SK-N-DZ (cell line): ENCODE data around the gene LMCD1.

Source experiments
- DNase-seq: peaks from one replicate; pipeline ENCODE4 v3.0.0-alpha.2; 2015; ENCODE audit warnings: low spot score

LMCD1 gene

DNA sequence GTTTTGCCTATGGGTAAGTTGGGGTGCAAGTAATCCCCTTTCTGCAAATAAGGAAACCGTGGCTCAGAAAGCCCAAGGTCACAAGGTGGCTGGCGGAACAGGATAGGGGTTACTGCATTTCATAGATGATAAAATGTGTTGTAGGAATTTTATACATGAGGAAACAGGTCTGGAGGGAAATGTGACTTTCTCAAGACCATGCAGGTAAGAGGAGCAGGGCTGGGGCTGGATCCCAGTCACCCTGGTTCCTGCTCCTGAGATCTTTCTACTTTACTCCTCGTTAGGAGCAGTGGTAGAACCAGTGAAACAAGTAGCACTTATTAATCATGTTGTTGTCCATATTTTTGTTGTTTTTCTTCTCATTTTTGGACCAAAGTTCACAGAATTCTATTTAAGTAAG, 79.8 kb downstream of the LMCD1 start:
- DNase-seq, result no peak

DNA sequence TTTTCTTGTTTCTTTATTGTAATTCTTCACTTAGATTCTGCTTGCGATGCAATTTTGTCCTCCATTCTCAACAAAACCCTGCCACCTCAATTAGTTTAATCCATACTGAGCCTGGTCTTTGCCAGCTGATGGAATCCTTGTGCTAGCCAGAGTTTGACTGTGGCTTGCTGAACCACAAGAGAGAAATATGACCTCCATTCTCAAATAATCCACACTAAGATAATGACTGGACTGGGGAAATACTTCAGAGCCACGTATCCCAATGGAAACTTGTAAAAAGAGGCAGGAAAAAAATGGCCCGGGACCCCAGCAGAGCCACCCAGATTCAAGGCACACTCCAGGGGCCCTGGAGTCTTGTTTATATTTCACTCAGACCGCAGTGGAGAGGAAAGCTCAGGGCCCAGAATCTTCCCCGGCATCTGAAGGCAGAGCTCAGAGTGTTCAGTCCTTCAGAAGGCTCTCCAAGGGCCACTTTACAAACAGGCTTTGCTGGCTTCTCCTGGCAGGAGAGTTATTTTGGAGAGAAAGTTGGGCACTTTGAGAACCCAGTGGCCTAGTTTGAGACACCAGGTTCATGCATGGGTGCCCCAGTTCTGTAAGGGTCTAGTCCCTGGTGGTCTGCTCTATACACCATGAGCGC, 80.3 kb downstream of the LMCD1 start:
- DNase-seq, result no peak

DNA sequence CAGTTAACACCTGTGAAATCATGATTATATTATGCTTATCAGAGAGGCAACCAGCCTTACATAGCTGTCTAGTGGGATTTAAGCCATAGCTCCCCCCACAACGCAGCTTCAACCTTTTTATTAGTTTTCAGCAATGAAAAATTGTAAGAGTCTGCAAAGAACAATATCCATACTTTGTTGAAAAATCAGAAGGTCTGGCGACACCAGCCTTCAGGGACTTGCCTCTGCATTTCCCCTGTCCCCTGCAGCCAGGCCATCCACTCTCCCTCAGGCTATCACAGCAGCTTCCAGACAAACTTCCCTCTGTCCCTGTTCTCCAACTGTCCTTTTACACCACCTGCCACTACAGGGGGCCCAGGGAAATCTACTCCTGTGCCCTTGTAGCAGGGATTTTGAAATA, 83.0 kb downstream of the LMCD1 start:
- no peak for DNase-seq

DNA sequence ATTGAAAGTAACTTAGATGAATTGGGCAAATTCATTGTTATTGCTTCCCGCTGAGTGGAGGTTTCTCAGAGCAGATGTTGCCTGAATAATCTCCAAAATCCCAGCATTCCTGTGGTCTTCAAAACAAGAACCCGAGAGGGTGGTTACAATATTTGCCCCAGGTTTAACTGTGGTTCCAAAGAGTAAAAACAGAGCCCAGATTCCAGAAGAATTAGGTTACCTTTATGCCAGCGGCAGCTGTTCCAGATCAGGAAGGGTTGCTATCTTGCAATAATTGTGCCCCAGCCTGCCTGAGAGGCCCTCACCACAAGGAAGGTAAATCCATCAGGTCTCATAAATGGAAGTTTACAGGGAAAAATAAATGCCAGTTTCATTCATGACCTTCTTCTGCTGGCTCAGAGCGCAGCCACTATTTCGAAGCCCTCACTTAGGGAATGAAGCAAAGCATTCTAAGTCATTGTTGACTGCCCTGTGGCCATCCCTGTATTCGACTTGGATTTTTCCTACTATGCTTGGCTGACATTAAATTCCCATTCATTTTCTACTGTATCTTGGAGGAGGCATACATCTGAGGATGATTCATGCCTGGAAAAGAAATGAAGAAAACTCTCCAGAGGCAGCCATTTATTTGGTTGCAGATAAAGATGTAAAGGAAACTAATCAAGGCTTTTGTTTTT, 88.4 kb downstream of the LMCD1 start:
- no peak for DNase-seq

DNA sequence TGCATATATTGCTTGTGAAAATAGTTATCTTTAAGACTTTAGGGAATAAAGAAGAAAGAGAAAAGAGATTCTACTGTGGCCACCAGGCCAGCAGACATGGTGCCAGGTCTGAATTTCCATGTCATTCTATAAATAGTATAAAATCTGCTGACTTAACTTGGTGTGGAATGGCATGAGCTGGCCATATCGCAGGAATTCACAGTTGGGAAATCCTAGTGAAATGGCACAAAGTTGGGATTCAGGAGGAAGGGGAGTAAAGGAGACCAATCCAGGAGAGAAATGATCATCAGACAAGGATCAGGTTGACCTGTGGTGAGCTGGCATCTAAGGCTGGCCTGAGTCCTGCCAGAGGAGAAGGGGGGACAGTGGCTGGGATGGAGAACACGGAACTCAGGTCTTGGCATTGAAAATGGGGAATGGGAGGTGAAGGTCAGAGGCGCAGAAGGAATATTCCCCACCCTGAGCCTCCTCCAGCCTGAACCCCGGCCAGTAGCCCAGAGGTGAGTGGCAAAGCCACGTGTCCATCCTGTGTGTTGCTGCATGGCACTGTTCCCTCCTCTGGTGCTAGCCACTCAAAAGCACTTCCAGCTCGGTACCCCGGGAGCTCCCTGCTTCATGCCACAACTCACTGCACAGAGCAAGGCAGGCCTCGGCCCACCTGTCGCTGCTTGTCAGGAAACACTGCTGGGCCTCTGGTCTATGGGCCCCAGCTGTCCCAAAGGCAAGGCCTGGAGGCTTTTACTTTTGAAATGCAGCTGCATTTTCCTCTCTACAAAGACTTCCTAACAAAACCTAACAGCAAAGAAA, 91.6 kb downstream of the LMCD1 start:
- no peak for DNase-seq

DNA sequence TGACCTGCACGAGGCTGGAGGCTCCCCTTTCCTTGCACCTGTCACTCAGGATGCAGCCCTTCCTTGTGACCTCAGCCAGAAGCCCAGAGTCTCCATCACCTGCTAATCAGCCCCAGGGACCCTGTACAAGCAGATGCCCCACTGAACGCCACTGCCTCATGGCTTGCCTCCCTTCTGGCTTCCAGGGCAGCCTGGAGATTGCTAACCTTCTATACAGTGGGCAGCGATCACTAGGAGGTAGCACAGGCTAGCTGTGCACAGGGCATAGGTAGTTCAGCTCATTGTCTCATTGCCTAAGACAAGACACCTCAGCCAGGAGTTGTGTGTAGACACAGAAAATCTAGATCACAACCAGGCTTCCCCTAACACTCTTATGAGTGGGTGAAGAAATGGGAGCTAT, 93.6 kb downstream of the LMCD1 start:
- DNase-seq, result no peak

DNA sequence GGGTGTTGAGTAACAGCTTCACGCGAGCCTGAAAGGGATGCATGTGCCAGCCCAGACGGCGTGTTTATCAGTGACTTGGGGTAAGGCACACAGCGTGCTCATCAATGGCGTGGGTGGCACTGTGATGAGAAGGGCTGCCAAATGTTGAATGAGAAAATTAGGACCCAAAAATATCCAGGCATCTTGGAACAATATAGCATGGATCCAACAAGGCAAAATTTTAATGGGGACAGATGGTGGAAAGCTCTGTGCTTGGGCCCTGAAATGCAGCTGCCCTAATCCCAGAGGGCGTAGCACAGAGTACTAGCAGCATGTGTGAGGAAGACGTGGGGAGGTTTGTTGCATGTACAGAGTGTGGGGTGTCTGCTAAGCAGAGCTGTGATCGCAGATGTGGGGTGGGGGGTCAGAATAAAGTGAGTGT, 94.1 kb downstream of the LMCD1 start:
- no peak for DNase-seq

DNA sequence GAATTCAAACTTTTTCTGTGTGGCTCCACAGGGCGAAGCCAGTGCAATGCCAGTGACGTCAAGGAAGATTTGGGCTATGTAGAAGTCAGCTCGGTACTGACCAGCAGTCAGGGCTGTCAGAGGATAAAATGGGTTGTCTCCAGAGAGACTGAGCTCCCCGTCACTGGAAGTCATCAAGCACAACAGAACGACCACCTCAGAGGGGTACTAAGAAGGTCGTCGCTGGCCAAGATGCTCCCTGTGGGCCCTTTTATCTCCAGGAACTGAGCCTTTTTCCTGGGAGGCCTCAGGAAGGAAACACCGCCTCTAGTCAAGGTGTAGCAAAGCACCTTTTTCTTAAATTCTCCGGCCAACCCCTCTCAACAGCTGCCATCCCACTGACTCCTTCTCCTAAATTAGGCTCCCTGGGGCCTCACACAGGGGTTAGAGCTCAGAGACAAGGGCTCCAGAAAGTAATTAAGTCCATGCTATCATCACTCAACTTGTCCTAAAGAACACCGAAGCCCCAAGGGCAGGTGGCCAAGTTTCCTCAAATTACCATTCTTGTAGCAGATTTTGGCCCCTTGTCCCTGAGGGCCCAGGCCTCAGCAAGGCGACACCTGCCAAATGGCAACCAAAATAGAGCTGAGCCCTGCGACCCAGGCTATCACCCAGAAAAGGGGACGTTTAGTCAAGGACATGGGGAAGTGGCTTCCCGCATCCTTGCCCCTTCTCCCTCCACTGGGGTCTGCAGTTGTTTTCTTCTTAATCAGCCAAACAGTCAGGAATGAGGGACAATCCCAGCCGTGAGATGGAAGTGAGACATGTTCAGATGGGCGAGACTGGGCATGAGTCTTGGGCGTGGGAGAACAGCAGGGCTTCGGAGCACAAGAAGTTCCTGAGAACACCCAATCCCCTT, 94.9 kb downstream of the LMCD1 start:
- no peak for DNase-seq

DNA sequence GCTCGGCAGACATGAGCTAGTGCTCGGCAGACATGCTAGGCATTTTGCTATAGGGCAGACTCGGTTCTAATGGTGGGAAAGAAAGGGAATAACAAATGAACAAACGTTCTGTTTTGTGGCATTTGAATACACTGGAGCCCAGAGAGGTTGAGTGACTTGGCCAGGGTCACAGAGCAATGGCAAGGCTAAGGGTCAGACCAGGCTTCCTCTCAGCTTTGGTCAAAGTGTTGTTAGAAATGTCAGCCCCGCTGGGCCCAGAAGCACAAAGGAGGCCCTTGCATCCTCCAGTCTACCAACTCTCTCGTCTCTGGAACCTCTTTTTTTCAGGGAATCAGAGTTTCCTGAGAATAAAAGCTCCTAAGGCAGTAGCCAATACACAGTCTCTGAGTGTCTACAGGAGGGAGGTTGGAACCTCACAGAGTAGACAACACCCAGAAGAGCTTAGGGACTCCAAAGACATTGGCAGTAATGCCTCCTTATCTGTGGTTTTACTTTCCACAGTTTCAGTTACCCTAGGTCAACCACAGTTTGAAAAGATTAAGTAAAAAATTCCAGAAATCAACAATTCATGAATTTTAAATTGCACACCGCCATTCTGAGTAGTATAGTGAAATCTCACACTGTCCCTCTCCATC, 95.7 kb downstream of the LMCD1 start:
- DNase-seq, result no peak

DNA sequence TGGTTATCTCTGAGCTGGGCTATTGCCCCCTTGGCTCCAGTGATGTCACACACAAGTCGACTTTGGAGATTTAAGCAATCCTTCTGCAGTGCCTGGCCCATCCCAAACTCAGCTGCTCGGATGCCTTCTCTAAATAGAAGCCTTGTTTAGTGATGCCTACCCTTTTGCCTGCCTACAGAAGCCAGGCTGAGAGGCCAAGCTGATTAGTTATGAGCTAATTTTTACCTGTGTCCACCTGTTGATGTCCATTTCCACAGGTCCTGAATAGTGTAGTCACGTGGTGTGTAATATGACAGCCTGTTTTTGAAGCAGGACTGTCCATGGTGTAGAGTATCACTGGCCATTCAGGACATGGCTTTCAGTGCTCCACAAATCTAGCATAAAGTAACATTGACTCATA, 97.5 kb downstream of the LMCD1 start:
- DNase-seq, result no peak

DNA sequence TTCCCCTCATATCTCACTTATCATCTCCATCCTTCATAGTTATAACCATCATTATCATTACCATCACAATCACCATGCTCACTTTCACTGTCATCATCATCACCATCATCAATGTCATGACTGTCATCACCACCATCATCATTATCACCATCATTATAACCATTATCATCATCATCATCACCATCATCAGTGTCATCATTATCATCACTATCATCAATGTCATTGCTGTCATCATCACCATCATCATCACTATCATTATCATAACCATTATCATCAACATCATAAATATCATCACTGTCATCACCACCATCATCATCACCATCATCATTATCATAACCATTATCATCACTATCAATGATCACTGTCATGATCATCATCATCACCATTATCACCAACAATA, 98.8 kb downstream of the LMCD1 start:
- no peak for DNase-seq

DNA sequence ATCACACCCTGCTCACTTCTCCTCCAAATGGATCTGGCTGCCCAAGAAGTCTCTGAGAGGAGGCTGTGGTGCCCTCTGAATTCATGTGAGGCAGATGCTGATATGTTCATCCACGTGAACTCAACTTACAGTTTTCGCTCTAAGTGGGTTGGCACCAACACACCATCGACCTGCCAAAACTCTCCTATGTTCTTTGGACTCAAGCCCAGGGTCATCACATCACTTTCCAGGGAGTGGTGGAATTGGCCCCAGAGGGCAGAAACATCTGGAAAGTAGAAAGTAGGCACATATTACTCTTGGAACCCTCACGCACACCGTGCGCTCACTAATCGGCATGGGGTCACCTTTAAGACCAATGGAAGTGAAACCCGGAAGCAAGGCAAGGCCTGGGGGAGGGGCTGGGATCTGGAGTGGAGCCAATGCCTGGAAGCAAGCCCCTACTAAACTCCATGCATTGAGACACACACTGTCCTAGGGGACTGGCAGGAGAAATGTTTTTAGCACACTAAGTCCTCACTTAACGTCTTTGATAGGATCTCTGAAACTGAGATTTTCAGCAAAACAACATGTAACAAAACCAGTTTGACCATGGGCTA, 101.6 kb downstream of the LMCD1 start:
- DNase-seq, result no peak

DNA sequence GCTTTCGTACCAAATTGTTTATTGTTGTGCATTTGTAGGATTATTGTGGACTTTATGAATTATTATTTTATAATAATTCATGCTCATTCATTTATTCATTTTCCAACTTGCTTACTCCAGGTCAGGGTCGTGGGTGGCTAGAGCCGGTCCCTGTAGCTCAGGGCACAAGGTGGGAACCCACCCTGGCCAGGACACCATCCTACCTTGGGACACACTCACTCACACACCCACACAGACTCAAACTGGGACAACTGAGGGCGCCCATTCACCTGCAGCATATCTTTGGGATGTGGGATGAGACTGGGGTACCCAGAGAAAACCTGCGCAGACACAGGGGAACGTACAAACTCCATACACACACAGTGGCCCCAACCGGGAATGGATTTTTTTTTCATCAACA, 102.4 kb downstream of the LMCD1 start:
- DNase-seq, result no peak

DNA sequence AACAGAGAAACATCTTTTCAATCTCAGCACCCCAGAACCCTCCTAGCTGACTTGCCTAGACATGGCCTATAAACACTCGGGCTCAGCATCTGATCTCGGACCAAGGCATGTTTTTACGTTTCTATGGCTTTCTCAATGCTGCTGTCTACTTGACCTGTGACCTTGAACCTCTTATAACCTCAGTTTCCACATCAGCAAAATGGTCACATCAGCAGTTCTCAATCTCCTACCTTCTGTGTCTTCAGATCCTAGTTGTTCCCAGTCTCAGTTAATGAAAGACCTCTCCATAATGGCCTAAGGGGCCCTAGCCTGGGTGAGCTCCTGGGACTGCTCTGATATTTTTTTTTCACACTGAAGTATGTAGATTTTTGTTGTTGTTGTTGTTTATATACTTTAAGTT, 103.4 kb downstream of the LMCD1 start:
- no peak for DNase-seq

DNA sequence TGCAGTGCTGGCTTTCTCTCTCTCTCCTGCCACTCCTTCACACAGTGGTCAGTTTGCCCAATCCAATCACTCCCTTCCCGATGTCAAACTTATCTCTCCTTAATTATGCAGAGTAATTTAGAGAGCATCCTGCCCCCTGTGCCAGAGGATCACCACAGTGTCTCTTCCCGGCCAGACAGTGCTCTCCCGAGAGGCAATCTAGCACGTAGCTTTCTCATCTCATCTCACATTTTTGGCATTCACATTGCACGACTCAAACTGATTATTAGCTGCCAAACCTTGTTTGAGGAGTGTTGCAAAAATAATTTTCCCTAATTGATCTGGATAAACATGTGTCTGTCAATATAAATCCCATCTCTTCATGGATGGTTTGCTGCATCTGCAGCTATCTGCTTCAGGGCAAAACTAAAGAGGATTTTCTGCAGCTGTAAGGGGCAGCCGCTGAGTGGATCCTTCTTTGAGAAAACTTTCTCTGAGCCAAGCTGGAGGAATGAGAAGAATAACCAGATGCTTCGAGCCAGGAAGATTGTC, 105.1 kb downstream of the LMCD1 start:
- DNase-seq, result no peak

DNA sequence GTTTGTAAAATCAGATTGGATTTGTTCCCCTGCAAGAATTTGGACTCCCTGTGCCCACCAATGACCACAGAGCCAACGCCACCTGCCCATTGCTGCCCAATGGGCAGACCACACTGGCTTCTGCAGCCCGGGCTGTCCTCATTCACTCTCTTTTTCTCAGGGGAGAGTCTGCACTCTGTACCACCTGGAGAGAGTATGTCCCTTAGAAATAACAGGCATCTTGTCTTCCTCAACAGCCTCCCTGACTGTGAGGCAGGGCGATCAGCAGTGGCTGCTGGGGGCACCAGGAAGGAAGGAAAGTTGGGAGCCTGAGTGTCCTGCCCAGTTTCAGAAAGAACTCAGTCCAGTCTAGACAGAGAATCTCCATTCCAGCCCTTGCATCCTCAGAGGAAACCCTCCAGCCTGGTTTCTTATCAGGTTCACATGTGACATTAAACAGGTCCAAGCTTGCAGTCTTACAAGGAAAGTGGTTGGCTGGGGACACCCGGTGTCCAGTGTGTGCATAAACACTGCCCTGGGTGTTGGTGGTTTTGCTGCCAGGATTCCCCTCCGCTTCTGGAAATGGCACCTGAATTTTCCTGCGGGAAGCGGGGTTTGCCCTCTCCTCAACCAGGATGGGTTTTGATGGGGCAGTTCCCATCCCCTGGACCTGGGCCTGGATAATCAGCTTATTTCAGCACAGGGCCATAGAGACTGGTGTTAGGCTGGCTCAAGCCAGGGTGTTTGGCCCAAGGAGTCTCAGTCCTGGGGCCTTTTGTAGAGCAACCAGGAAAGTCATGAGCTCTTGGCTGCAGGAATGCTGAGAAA, 105.8 kb downstream of the LMCD1 start:
- peak; percentile 95 for DNase-seq

DNA sequence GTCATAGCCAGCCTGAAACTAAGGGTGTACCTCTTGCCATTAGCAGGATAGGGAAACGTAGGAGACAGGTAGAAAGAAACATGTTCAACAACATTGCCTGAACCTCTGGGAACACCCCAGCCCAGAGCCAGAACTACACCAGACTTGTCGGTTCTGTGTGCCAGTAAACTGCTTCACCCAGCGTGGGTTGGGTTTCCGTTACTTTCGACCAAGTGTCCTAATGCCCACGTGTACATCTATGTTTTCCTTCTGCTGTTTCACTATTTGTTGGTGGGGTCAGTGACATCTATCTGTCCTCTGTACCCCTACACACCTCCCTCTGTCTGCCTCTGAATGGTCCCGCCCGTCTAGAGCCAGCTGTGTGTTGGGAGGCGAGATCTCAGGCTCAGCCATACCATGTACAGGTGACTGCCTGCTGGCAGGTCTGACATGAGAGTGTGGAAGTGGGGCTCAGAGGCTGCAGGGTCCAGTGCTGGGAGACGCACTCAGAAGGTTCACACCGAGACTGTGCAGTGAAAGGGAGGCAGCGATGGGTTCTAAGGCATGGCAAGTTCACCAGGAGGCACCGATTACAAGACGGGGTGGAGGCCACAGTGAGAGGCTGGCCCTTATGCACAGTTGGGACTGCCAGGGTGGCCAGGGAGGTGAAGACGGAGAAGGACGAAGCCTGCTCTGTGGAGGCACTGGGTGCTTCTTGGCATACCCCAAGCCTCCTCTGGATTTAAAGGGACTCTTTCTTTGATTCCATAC, 106.6 kb downstream of the LMCD1 start:
- DNase-seq, result no peak

DNA sequence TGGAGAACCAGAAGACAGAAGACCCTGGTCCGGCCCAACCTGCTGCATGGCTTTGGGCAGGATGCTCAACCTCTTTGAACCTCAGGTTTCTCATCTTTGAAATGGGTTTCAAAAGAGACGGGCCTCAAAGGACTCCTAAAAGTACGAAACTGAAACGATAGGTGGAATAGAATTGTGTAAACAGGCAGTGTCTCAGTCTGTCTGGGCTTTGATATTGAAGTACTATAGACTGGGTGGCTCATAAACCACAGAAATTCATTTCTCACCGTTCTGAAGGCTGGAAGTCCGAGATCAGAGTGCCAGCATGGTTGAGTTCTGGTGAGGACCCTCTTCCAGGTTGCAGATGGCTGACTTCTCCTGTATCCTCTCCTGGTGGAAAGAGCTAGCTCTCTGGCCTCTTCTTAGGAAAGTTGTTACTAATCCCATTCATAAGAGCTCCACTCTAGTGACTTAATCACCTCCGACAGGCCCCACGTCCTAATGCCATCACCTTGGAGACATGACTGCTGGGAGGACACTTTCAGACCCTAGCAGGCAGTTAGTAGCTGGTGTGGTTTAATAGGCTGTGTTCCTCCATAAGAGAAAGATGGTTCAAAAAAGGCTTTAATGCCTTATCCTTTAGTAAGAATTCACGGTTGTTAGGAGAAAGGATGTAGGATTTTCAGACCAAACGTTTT, 107.3 kb downstream of the LMCD1 start:
- no peak for DNase-seq
